D341Med (cell line): ENCODE measurements around the gene RREB1.

Experiments used
- DNase-seq: peaks from one replicate; pipeline ENCODE4 v3.0.0; 2012; ENCODE audit warnings: low spot score

The RREB1 gene

DNA sequence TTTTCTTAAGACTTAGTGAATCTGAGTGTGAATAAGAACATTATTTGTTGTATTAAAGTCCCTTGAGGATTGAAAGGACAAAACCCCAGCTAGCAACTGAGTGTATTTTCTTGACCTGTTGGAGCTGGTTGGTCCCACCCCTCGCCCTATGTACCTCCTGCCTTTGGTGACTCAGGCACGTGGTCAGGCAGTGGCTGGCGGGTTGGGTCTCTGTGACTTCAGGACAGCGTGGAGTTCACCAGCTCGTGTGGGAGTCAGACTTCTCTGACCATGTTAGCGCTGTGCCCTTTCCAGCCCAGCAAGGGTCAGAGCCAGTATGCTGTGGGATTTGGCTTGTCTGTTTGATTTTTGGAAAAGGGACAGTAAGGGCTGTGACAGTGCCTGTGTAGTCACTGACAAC, 111.5 kb downstream of the RREB1 start:
- no peak for DNase-seq

DNA sequence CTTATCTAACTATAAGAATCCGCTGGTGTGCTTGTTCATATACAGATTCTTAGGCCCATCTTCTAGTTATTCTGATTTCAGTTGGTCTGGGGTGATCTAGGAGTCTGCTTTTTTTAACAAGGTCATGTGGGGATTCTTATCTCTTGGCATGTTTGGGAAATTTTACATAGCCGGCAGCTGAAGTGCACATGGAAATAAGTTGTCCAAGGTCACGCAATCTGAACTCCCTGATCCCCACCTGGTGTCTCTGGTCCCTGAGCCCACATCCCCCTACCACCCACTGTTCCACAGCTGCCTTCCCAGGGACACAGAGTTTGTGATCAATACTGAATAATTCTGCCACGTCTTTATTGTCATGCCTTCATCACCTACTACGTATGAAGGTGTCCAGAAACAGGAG, 114.4 kb downstream of the RREB1 start:
- DNase-seq = no peak

DNA sequence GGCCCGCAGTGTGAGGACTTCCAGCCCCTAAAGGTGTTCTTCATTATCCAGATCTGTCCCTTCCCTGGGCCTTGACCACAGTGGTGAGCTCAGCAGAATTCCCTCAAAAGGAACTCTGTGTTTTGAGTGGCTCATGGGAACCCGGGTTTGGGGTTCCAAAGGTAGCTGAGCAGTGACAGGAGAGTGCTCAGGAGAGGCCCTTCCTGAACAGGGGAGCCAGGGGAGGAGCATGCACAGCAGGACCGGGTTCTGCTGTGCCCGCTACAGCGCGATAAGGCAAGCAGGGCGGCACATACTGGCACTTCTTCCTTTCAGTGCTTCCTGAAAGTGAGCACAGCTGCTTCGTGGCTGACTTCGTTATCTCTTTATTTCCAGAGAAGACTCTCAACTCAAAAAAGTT, 117.0 kb downstream of the RREB1 start:
- DNase-seq = no peak

DNA sequence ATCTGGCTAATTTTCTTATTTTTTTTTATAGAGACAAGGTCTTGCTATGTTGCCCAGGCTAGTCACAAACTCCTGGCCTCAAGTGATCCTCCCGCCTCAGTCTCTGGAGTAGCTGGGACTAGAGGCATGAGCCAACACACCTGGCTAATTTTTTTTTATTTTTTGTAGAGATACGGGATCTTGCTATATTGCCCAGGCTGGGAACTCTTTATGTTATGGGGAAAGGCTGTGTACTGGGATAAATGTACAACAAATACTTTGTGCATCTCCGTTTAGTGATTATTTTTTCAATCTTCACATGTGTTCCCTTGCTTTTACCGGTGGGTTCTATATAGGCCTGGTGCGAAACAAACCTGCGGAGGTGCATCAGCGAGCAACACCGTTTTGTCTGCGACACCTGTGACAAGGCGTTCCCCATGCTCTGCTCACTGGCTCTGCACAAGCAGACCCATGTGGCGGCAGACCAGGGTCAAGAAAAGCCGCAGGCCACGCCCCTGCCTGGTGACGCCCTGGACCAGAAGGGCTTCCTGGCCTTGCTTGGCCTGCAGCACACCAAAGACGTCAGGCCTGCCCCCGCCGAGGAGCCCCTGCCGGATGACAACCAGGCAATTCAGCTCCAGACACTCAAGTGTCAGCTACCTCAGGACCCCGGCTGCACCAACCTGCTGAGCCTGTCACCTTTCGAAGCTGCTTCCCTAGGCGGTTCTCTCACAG, 121.1 kb downstream of the RREB1 start:
- DNase-seq = no peak

DNA sequence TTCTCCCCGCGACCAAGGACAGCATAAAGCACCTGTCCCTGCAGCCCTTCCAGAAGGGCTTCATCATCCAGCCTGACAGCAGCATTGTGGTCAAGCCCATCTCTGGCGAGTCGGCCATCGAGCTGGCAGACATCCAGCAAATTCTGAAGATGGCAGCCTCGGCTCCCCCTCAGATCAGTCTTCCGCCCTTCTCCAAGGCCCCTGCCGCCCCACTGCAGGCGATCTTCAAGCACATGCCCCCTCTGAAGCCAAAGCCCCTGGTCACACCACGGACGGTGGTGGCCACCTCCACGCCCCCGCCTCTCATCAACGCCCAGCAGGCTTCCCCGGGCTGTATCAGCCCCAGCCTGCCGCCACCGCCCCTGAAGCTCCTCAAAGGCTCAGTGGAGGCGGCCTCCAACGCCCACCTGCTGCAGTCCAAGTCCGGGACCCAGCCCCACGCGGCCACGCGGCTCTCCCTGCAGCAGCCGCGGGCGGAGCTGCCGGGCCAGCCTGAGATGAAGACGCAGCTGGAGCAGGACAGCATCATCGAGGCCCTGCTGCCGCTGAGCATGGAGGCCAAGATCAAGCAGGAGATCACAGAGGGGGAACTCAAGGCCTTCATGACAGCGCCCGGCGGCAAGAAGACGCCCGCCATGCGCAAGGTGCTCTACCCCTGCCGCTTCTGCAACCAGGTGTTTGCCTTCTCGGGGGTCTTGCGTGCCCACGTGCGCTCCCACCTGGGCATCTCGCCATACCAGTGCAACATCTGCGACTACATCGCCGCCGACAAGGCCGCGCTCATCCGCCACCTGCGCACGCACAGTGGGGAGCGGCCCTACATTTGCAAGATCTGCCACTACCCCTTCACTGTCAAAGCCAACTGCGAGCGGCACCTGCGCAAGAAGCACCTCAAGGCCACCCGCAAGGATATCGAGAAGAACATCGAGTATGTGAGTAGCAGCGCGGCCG, 121.9 kb downstream of the RREB1 start:
- no peak for DNase-seq

DNA sequence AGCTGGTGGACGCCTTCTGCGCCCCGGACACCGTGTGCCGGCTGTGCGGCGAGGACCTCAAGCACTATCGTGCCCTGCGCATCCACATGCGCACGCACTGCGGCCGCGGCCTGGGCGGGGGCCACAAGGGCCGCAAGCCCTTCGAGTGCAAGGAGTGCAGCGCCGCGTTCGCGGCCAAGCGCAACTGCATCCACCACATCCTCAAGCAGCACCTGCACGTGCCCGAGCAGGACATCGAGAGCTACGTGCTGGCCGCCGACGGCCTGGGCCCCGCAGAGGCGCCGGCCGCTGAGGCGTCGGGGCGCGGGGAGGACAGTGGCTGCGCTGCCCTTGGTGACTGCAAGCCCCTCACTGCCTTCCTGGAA, 122.5 kb downstream of the RREB1 start:
- DNase-seq = no peak

DNA sequence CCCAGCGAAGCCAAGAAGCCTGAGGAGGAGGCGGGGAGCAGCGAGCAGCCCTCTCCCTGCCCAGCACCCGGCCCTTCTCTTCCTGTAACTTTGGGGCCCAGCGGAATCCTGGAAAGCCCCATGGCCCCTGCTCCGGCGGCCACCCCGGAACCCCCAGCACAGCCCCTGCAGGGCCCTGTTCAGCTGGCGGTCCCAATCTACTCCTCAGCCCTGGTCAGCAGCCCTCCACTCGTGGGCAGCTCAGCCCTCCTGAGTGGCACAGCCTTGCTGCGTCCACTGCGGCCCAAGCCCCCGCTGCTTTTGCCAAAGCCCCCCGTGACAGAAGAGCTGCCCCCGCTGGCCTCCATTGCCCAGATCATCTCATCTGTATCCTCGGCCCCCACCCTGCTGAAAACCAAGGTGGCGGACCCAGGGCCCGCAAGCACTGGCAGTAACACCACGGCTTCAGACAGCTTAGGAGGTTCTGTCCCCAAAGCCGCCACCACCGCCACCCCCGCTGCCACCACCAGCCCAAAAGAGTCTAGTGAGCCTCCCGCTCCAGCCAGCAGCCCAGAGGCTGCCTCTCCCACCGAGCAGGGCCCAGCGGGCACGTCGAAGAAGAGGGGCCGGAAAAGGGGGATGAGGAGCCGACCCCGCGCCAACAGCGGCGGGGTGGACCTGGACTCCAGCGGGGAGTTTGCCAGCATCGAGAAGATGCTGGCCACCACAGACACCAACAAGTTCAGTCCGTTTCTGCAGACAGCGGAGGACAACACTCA, 123.4 kb downstream of the RREB1 start:
- DNase-seq = no peak

DNA sequence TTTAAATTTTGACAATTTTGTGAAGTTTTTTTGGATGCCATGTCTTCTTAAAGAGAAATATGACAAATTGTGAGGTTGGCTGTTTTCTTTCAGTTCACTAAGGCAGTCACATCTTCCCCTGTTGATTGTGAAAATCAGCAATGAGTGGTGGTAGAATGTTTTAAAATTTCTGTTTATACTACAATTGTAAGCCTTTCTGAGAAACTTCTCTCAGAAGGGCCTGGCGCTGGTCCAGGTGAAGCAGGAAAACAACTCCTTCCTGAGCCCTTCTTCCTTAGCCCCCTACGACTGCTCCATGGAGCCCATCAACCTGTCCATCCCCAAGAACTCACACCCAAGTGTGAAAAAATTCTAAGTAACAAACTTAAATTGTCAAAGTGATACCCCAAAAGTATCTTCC, 124.6 kb downstream of the RREB1 start:
- no peak for DNase-seq

DNA sequence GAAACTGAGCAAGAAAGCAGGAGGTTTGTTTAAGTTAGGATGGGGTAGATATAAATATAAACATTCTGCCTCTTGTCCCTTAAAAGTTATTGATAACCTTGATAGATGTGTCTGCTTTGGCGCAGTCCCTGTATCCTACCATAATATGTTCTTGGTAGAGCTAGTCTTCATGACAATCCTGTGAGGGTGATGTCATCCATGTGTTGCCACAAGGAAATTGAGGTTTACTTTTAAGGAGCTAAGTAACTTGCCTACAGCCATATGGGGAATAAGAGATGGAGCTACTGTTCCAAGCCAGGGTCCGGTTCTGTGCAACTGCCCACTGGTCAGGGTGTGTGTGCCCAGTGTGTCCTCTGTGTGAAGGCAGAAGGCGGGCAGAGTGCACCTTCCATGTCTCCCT, 126.8 kb downstream of the RREB1 start:
- no peak for DNase-seq

DNA sequence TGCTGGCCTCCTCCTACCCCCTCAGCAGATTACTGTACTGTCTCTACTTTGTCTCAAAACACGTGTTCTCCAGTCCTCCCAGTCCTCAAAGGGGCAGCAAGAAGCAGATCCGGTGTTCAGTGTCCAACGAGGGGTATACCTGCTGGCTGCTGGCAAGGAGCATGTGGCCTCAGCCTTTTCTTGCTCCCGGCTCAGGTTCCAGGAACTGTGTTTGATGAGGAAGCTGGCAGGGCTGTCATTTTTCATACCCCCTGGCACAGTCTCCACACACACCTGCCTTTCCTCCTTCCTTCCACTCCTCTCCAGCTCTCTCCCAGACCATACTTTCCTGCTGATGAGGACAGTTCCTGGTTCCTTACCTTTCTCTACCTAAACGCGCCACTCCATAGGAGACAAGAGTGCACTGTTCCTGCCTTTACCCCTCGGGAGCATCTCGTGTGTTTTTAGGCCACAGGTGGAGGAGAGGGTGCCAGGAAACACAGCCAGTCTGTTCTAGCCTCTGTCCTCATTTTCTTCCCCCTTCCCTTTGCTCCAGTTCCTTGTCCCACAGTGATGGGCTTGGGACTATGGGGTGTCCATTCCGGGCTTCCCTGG, 128.0 kb downstream of the RREB1 start:
- no peak for DNase-seq

DNA sequence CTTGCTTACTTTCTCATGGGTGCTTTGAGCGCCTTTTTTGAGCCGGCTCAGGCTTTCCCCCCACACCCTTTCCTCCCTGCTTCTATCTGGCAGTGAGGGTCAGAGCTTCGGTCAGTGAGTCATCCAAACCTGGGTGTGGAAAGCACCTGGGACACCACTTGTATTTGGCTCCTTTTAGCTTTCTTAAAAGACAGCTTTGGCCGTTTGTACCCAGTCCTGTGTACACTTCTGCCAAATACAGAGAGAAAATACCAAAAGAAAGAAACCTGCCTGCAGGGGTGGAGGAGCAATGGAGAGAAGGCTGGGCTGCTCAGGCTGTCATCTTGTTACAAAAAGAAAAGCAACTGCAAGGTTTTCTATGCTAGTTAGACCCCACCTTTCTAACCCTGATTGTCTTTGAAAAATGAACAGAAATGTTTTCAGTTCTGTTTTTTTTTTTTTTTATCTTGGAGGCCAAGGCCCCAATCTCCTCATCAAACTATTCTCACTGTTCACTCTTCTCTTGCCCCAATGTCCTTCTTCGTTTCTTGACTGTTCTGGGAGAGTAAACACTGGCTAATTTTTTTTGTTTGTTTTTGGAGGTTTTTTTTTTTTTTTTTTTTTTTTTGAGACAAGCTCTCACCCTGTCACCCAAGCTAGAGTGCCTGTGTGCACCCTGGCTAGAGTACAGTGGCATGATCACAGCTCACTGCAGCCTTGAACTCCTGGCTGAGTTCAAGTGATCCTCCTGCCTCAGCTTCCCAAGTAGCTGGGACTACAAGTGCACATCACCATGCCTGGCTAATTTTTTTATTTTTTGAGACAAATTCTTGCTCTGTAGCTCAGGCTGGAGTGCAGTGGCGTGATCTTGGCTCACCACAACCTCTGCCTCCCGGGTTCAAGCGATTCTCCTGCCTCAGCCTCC, 128.8 kb downstream of the RREB1 start:
- DNase-seq = no peak

DNA sequence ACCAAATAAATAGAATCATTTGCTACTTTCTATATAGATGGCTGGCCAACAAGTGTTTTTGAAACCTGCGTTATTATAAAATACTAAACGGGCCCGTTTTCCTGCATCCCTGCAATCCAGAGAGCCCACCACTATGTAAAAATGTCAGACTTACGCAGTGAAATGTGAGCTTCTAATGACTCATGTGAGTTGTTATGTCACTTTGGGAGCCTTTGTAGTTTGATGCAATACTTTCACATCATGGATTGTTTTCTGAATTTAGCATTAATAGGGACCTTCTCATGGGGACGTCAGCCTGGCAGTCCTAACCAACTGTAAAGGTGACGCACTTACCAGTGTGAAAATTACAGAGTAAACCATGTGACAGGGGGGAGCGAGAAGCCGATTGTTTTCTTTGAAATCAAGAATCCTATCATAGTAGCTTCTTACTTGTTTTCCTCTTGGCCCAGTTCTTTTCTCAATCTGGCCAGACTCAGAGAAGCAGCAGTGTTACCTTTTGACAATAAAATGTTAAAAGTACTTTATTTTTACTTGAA, 130.0 kb downstream of the RREB1 start:
- no peak for DNase-seq

DNA sequence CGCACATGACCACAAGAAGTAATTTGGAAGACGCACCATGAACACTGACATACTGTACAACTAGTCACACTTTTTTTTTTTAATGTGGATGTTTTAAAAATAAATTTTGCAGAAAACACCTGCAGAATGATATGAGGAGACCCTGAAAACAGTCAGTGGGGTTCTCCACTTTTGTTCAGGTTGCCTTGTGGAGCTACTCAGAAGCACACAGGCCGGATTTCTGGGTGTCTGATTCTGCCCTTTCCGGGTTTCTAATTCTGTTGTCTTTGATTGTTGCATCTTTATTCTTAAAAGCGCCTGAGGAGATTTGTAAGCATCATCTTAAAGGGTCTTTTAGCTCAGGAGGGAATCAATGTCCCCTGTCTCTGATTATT, 130.8 kb downstream of the RREB1 start:
- no peak for DNase-seq

DNA sequence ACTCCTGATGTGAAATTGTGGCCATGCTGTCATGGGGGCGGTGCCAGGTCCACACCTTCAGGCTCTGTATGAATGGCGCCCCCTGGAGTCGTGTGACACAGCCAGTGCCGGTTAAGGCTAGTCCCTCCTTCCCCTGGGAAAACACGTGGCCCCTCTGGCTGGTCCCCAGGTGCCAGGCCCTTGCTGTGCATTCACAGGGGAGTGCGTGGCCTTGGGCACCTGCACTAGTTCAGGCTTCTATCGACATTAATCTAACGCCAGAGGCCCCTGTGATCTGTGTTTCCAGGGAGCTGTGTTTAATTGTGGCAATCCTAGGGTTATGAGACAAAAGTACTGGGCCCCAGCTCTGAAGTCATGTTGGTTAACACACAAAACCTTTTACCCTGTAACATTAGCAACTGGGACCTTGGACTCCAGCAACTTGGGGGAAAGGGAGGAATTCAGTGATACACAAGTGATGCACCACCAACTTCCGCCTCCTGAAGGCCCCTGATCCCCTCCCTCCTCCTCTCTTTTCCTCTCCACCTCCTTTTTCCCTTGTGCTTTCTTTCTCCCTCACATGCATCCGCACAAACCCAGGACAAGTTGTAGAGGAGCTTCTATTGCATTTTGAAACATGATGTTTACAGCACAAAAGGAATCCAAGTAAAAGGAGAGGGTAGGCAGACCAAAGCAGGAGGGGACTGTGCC, 131.3 kb downstream of the RREB1 start:
- peak; percentile 92 for DNase-seq

DNA sequence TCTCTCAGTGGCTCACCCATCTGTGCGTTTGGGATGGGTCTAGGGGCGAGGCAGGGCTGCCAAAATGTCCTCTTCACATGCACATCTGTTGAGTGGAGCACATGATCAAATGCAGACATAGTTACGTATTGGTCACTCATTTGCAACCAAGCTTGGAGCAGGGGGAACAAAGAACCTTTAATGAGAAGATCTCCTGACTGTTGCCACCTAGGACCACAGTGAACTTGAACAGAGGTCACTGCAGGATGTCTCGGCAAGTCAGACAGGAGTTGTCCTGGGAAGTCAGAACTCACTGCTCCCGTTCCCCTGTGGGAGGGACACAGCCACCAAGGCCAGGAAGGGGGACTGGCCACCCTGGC, 131.8 kb downstream of the RREB1 start:
- DNase-seq = no peak

DNA sequence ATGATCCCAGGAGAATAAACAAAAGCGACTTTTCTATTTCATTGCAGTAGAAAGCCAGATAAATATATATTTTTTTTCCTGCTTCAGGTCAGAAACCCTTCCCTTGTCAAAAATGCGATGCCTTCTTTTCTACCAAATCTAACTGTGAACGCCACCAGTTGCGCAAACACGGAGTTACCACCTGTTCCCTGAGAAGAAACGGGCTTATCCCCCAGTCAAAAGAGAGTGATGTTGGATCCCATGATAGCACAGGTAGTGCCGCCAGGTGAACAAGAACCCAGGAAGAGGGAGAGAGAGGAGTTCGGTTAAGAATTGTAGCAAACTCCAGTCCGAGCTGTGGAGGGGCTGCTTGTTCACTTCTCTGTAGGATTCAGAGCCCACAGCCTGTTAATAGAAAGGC, 132.6 kb downstream of the RREB1 start:
- no peak for DNase-seq

DNA sequence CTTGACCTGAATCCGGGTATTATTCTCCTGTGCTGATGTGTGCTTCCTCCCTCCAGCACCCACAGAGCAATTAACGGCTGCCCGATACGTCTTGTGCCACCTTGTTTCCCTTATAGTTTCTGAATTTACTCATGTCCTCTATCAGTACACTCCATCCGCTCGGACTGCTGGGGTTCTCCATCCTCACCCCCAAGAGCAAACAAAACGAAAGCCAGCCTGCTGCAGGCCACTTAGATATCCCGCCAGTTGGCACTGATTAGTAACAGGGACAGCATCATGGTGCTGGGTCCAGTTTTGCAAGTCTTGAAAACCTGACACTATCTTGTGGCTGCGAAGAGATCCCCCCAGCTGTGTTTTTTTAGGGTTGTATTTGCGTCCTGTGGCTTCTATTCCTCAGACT, 133.4 kb downstream of the RREB1 start:
- no peak for DNase-seq

DNA sequence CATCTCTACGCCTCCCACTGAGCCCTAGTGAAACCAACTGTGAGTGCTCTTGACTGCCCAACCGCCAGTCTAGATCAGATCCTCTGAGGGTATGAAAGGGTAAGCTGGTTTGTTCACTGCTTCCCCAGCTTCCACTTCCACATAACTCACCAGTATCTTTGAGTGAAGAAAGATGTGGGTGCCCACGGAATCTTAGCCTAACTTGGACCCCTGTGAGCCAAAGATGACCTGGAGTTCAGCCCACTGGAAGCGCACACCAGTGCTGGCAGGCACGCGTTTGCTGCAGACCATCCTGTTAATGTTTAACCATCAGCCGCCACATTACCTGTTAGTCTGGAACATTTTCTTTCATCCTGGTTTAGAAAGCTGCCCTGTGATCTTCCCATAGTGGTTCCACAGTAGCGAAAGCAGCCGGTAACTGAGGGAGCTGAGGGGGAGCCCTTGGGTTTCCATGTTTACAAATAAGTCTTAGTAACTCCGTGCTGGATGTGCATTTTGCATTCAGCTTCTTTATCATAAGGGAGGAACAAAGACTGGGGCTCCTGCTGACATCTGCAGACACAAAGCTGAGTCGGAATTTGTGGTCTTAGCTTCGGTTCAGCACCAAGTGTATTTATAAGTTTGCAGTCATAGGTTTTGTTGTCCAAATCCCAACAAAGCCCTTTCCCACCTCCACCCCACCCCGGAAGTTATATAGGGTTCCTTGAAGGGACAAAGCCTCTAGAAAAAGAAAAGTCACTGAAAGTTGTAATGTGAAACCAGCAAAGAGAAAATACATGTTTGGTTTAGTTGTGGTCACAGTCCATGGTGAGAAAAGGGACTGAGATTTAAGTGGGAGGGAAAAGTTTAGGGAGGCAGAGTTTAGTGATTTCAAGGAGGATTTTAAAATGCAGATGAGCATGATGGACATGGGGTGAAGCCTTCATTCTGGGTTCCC, 134.2 kb downstream of the RREB1 start:
- no peak for DNase-seq

DNA sequence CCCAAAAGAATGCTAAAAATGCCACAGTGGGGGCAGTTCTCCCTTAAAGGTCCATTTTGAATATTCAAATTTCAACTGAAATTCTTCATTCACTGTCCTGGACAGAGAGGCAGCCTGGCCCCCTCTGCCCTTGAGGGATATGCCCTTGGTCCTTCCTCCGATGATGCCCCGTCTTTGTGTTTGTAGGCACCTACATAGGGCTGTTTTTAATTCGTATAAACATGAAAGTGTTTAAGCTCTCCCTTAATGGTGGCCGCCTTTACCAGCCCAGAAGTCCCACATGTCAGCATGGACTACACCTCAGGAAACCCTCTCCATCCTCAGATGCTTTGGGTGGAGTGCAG, 135.0 kb downstream of the RREB1 start:
- no peak for DNase-seq
